PC-9 (cell line): ENCODE data around the gene TRPC4. TPM values are rescaled to one million over a fixed set of nuclear protein-coding genes. Genes with fewer than 3 reads are reported as not detected.
"Not testable (repeated sequence)": the region's sequence is repeated elsewhere in the genome, so short reads cannot be mapped to it uniquely, and the experiment has no call there.

Experiments used
- BruUV-seq: library from RNA; stranded (reverse); fragments of 400-500 nt; replicated peaks from 2 replicates; lab custom pipeline; 2021; lab: Mats Ljungman, UMichigan
- CTCF ChIA-PET: fragments of 300-600 bp; sonication (Branson Sonifier 250); formaldehyde crosslinking; loops from one replicate; lab custom pipeline; 2022; ENCODE audit warnings: antibody characterized with exemption; lab: Charles Lee
- POLR2A ChIA-PET: fragments of 300-600 bp; sonication (Branson Sonifier 250); formaldehyde crosslinking; loops from one replicate; lab custom pipeline; 2022; ENCODE audit warnings: antibody characterized with exemption; ENCODE audit not compliant: unreplicated experiment; lab: Charles Lee
- DNase-seq, 2 experiments: peaks; one replicate each; pipeline versions ENCODE4 v3.0.0 to v3.0.0-alpha.2; 2015 to 2022; ENCODE audit warnings: mixed read lengths in 1 of 2
- H2AFZ ChIP-seq: fragments of 200-600 bp; sonication (generic); 2 replicates; pipeline ENCODE4 v1.8.1; 2017; ENCODE audit warnings: antibody characterized with exemption
- H3F3A ChIP-seq: fragments of 200-600 bp; sonication (generic); 2 replicates; pipeline ENCODE4 v1.8.1; 2017; ENCODE audit warnings: antibody characterized with exemption, mild to moderate bottlenecking, low read depth; ENCODE audit not compliant: insufficient read depth
- H3K27ac ChIP-seq: fragments of 200-600 bp; sonication (generic); 2 replicates; pipeline ENCODE4 v1.6.1; 2016; ENCODE audit warnings: mixed run types
- H3K27me3 ChIP-seq: fragments of 200-600 bp; sonication (generic); 2 replicates; pipeline ENCODE4 v1.6.1; 2016; ENCODE audit warnings: low read depth, mixed run types; ENCODE audit not compliant: insufficient read depth
- H3K36me3 ChIP-seq: fragments of 200-600 bp; sonication (generic); 2 replicates; pipeline ENCODE4 v1.6.1; 2016; ENCODE audit warnings: low read depth, mixed run types
- H3K4me1 ChIP-seq: fragments of 200-600 bp; sonication (generic); replicated peaks from 2 replicates; pipeline ENCODE4 v1.6.1; 2016; ENCODE audit warnings: mixed run types; ENCODE audit not compliant: insufficient read depth
- H3K4me2 ChIP-seq: fragments of 200-600 bp; sonication (generic); 2 replicates; pipeline ENCODE4 v1.6.1; 2017; ENCODE audit warnings: mixed run types
- H3K4me3 ChIP-seq: fragments of 200-600 bp; sonication (generic); 2 replicates; pipeline ENCODE4 v1.6.1; 2016; ENCODE audit warnings: mixed run types
- H3K79me2 ChIP-seq: fragments of 200-600 bp; sonication (generic); 2 replicates; pipeline ENCODE4 v1.6.1; 2017; ENCODE audit warnings: low read depth, mixed run types
- H3K9me2 ChIP-seq: fragments of 200-600 bp; sonication (generic); 2 replicates; pipeline ENCODE4 v1.8.1; 2017; ENCODE audit warnings: mild to moderate bottlenecking; ENCODE audit not compliant: insufficient read depth
- H3K9me3 ChIP-seq: fragments of 200-600 bp; sonication (generic); 2 replicates; pipeline ENCODE4 v1.8.1; 2016; ENCODE audit warnings: low read depth; ENCODE audit not compliant: insufficient read depth
- H4K20me1 ChIP-seq: fragments of 200-600 bp; sonication (generic); 2 replicates; pipeline ENCODE4 v1.8.1; 2017; ENCODE audit not compliant: insufficient read depth
- EZH2 ChIP-seq: fragments of 200-600 bp; sonication (generic); IDR thresholded peaks from 2 replicates; pipeline ENCODE4 v1.8.0; 2017; ENCODE audit warnings: antibody characterized with exemption, low read depth
- intact Hi-C: fragments of 100-400 bp; cut with micrococcal nuclease; formaldehyde crosslinking; loops from one replicate; pipeline ENCODE4 v1.10.0; 2022; ENCODE audit not compliant: unreplicated experiment
- total RNA-seq: library from RNA; stranded (reverse); gene quantifications from 2 replicates; pipeline ENCODE4 v1.2.3, GENCODE V29; 2021
- TF ChIP-seq, protein P1 (sequence below): fragments of 200-600 bp; sonication (generic); conservative IDR thresholded peaks from 2 replicates; pipeline ENCODE4 v1.6.1; 2017; ENCODE audit warnings: mixed run types, antibody characterized with exemption, mild to moderate bottlenecking, moderate library complexity

Gene TRPC4
- total RNA-seq, 1 experiment from 2014 or later: 1.7 TPM

GRCh38 chr13:37811441-37811840 lies 58.1 kb downstream of the TRPC4 start:
- DNase-seq: no peak
- BruUV-seq: no TSS peak
- CTCF ChIA-PET: no interaction called here

GRCh38 chr13:37806666-37807065 lies 62.9 kb downstream of the TRPC4 start:
- no peak overlapping the region for H2AFZ ChIP-seq
- H3F3A ChIP-seq: no peaks in the 10 kb centered on the region
- no peaks in the 10 kb centered on the region for H3K4me1 ChIP-seq
- no peaks in the 10 kb centered on the region for H3K27me3 ChIP-seq
- DNase-seq: no peak
- POLR2A ChIA-PET: no interaction called here
- H4K20me1 ChIP-seq: no peaks in the 10 kb centered on the region
- no peaks in the 10 kb centered on the region for H3K79me2 ChIP-seq
- H3K9me2 ChIP-seq: 0 out of 2 replicates have a peak, but pooled peaks cover 3% of the 10 kb centered on the region
- H3K9me3 ChIP-seq: no peaks in the 10 kb centered on the region
- CTCF ChIA-PET: no interaction called here
- BruUV-seq: no TSS peak
- H3K4me3 ChIP-seq: no peak overlapping the region
- no peak overlapping the region for H3K27ac ChIP-seq
- intact Hi-C loops: no loop called here
- TF ChIP-seq, protein P1, sequence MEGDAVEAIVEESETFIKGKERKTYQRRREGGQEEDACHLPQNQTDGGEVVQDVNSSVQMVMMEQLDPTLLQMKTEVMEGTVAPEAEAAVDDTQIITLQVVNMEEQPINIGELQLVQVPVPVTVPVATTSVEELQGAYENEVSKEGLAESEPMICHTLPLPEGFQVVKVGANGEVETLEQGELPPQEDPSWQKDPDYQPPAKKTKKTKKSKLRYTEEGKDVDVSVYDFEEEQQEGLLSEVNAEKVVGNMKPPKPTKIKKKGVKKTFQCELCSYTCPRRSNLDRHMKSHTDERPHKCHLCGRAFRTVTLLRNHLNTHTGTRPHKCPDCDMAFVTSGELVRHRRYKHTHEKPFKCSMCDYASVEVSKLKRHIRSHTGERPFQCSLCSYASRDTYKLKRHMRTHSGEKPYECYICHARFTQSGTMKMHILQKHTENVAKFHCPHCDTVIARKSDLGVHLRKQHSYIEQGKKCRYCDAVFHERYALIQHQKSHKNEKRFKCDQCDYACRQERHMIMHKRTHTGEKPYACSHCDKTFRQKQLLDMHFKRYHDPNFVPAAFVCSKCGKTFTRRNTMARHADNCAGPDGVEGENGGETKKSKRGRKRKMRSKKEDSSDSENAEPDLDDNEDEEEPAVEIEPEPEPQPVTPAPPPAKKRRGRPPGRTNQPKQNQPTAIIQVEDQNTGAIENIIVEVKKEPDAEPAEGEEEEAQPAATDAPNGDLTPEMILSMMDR: no peak
- TF ChIP-seq EZH2: no peak
- H3K36me3 ChIP-seq: no peaks in the 10 kb centered on the region
- H3K4me2 ChIP-seq: no peak overlapping the region

More at GRCh38 chr13:37811441-37811840, 58.1 kb downstream of the TRPC4 start:
- TF ChIP-seq, protein P1: no peak
- Histone ChIP-seq H2AFZ (no peak overlapping the region), H3K79me2 (no peaks in the 10 kb centered on the region), H3K4me2 (no peak overlapping the region), H3K4me3 (no peak overlapping the region), H3K27ac (no peak overlapping the region), H3K4me1 (no peaks in the 10 kb centered on the region), H3K36me3 (no peaks in the 10 kb centered on the region), H3F3A (no peaks in the 10 kb centered on the region), H4K20me1 (no peaks in the 10 kb centered on the region), H3K9me3 (peaks cover 6% of the 10 kb centered on the region; the same call in 1 of the 2 replicates), H3K9me2 (0 out of 2 replicates have a peak, but pooled peaks cover 3% of the 10 kb centered on the region), H3K27me3 (no peaks in the 10 kb centered on the region)
- intact Hi-C loops: no loop called here
- POLR2A ChIA-PET: no interaction called here

DNA sequence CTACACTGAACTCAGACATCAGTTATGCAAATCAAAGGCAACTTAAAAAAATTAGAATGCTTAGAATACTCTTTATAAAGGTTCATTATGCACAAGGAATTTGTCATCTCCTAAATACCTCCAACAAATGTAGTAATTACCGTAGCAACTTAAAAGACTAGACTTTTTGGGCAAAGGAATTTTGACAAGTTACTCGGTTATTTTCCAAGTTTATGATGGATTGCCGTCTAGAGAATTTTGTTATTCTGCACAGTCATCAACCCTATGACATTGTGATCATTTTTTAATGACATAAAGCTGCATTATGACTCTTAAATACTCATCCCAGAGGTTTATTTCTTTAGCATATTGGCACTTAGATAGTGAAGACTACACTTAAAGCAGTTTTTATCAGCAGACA lies 71.9 kb downstream of the TRPC4 start:
- Histone ChIP-seq H3K4me1 (no peaks in the 10 kb centered on the region), H3K9me3 (no peaks in the 10 kb centered on the region), H3K27me3 (no peaks in the 10 kb centered on the region), H2AFZ (no peak overlapping the region), H3K9me2 (no peaks in the 10 kb centered on the region), H3K4me3 (no peak overlapping the region), H3K79me2 (no peaks in the 10 kb centered on the region), H3K27ac (no peak overlapping the region), H3K4me2 (no peak overlapping the region), H3K36me3 (no peaks in the 10 kb centered on the region), H3F3A (no peaks in the 10 kb centered on the region), H4K20me1 (no peaks in the 10 kb centered on the region)
- no TSS peak for BruUV-seq
- POLR2A ChIA-PET: no interaction called here
- no peak for DNase-seq
- CTCF ChIA-PET: no interaction called here
- intact Hi-C loops: no loop called here
- TF ChIP-seq, protein P1: no peak
- no peak for TF ChIP-seq EZH2

GRCh38 chr13:37796795-37797194 lies 72.8 kb downstream of the TRPC4 start:
- H3K27ac ChIP-seq, H4K20me1 ChIP-seq, H2AFZ ChIP-seq, POLR2A ChIA-PET, H3K36me3 ChIP-seq, H3K9me3 ChIP-seq, H3K4me3 ChIP-seq, H3K79me2 ChIP-seq, CTCF ChIA-PET, DNase-seq, H3K4me2 ChIP-seq, BruUV-seq, H3K9me2 ChIP-seq, intact Hi-C loops, H3K4me1 ChIP-seq, H3K27me3 ChIP-seq, H3F3A ChIP-seq: not testable (repeated sequence)
